ENCODE measurements around the gene DLL4.
"Not testable (repeated sequence)": the region's sequence is repeated elsewhere in the genome, so short reads cannot be mapped to it uniquely, and the experiment has no call there.

The DLL4 gene

DNA sequence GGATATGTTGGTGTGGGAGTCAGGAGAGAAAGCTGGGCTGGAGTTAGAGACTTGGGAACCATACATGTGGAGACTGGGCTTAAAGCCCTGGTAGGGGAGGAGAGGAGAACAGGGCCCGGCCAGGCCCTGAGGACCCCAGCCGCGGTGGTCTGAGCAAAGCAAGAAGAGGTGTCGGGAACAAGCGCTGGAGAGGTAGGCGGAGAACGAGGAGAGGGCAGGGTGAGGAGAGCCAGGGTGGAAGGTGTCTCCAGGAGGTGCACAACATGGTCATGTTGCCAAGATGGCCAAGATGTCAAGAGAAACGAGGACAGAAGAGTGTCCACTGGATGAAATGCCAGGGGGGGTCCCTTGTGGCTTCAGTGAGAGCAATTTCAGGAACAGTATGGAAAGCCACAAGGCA lies 29.6 kb downstream of the DLL4 start:
- no peak overlapping the region for H3K4me3 ChIP-seq (ENCODE audit: low read depth, low read length)
- TF ChIP-seq POLR2A (IDR thresholded peaks at IDR 0.05; ENCODE audit: extremely low read depth, insufficient read length), result no peak
- TF ChIP-seq, protein P1, sequence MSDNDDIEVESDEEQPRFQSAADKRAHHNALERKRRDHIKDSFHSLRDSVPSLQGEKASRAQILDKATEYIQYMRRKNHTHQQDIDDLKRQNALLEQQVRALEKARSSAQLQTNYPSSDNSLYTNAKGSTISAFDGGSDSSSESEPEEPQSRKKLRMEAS (IDR thresholded peaks at IDR 0.05; ENCODE audit: low read depth, low read length), result no peak
- no peak for TF ChIP-seq CTCF (IDR thresholded peaks at IDR 0.05; ENCODE audit: low read depth, low read length)
- no peak for TF ChIP-seq MYC (IDR thresholded peaks at IDR 0.05; ENCODE audit: low read depth, low read length)
- DNase-seq (ENCODE audit: low read depth), result no peak

GRCh38 chr15:40959331-40960141 lies 30.4 kb downstream of the DLL4 start:
- no peak for TF ChIP-seq POLR2A (IDR thresholded peaks at IDR 0.05; ENCODE audit: extremely low read depth, insufficient read length)
- TF ChIP-seq MYC (IDR thresholded peaks at IDR 0.05; ENCODE audit: low read depth, low read length), result no peak
- TF ChIP-seq CTCF (IDR thresholded peaks at IDR 0.05; ENCODE audit: low read depth, low read length), result no peak
- TF ChIP-seq, protein P1 (IDR thresholded peaks at IDR 0.05; ENCODE audit: low read depth, low read length), result no peak
- no peak overlapping the region for H3K4me3 ChIP-seq (ENCODE audit: low read depth, low read length)
- no peak for DNase-seq (ENCODE audit: low read depth)

DNA sequence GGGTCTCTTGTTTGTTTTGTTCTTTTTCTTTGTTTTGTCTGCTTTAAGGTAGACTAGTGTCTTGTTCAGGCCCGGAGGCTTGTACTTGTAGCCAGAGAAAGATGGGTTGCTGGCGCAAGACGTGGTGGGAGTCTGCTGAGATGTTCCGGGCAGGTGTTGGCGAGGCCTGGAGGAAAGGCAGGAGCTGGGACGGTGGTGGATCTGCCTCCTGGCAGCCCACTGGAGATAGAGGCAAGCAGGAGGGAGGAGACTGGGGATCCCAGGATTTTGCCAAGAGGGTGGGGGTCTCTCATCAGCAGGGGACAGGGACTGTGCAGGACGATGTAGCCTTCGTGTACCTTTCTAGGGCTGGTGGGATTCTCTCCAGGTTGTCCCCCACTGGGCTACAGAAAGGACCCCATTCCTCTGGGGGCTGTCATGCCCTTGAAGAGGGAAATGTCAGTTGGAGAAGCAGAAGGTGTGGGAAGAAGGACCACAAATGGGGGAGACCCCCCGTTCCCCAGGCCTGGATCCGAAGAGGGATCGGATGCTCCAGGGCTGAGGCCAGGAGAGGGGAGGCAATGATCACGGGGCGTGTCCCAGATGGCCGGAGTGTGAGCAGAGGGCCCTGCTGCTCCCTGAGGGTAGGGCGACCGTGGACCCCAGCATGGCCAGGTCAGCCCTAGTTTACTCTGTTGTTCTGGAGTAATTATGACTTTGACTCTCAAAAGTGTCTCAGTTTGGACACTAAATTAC lies 31.2 kb downstream of the DLL4 start:
- TF ChIP-seq MYC (IDR thresholded peaks at IDR 0.05; ENCODE audit: low read depth, low read length) (no peak), POLR2A (IDR thresholded peaks at IDR 0.05; ENCODE audit: extremely low read depth, insufficient read length) (no peak), CTCF (IDR thresholded peaks at IDR 0.05; ENCODE audit: low read depth, low read length) (no peak)
- TF ChIP-seq, protein P1 (IDR thresholded peaks at IDR 0.05; ENCODE audit: low read depth, low read length), result no peak
- no peak overlapping the region for H3K4me3 ChIP-seq (ENCODE audit: low read depth, low read length)
- no peak for DNase-seq (ENCODE audit: low read depth)

- DNase-seq (ENCODE audit: low read depth), result no peak
- no peak for TF ChIP-seq MYC (IDR thresholded peaks at IDR 0.05; ENCODE audit: low read depth, low read length)
- no peak for TF ChIP-seq CTCF (IDR thresholded peaks at IDR 0.05; ENCODE audit: low read depth, low read length)
- TF ChIP-seq, protein P1 (IDR thresholded peaks at IDR 0.05; ENCODE audit: low read depth, low read length), result no peak
- TF ChIP-seq POLR2A (IDR thresholded peaks at IDR 0.05; ENCODE audit: extremely low read depth, insufficient read length), result no peak
- no peak overlapping the region for H3K4me3 ChIP-seq (ENCODE audit: low read depth, low read length)
These were observed 31.8 kb downstream of the DLL4 start for GRCh38 chr15:40960925-40961324.

- DNase-seq (ENCODE audit: low read depth), result not testable (repeated sequence)
These were observed 32.6 kb downstream of the DLL4 start for GRCh38 chr15:40961740-40962139.

DNA sequence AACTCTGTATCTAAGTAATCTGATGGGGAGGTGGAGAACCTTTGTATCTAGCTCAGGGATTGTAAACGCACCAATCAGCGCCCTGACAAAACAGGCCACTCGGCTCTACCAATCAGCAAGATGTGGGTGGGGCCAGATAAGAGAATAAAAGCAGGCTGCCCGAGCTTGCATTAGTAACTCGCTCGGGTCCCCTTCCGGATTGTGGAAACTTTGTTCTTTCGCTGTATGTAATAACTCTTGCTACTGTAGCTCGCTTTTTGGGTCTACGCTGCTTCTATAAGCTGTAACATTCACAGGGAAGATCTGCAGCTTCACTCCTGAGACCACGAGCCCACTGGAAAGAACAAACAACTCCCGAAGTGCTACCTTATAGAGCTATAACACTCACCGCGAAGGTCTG lies 33.2 kb downstream of the DLL4 start:
- DNase-seq (ENCODE audit: low read depth); H3K4me3 ChIP-seq (ENCODE audit: low read depth, low read length): not testable (repeated sequence)

More at GRCh38 chr15:40961740-40962139, 32.6 kb downstream of the DLL4 start:
- not testable (repeated sequence) for H3K4me3 ChIP-seq (ENCODE audit: low read depth, low read length)
